Stimulated activated CD4-positive, alpha-beta T cell treated with anti-CD3 and anti-CD28 coated beads, Interleukin-2, amount 100 ng/mL, for 24 hours (primary cell): Measurements from ENCODE around the gene TAS2R20.

Experiments
- DNase-seq, 2 donors: peaks; one replicate each; pipeline ENCODE4 v3.0.0-alpha.2; 2020

The TAS2R20 gene

DNA sequence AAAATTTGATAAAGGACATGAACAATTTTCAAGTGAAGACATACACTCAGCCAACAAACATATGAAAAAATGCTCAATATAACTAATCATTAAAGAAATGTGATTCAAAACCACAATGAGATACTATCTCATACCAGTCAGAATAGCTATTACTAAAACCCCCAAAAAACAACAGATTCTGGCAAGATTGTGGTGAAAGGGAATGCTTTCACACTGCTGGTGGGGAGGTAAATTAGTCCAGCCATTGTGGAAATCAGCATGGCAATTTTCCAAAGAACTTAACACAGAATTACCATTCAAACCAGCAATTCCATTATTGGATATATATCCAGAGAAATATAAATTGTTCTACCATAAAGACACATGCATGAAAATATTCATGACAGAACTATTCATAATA lies 40.4 kb downstream of the TAS2R20 start:
- no peak for DNase-seq

- DNase-seq, result no peak
These were observed 42.0 kb downstream of the TAS2R20 start for GRCh38 chr12:10956085-10956484.

DNA sequence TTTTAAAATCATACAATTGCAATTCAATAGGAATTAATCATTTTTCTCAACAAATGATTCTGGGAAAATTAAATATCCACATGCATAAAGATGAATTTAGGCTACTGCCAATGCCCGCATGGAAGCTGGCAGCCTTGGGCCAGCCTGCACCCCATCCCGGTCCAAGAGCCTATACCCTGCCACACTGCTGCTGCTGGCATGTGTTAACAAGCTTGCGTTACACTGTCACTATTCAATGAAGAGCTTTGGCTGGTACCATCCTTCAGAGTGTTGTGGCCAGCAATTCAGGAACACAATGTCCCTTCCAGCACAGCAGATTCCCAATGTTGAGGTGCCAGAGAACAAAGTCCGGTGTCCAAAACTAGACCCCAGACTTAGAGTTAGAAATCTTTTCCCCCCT lies 45.5 kb downstream of the TAS2R20 start:
- DNase-seq, result no peak
